ENCODE measurements around the gene GDF2. TPM values are rescaled to one million over a fixed set of nuclear protein-coding genes. Genes with fewer than 3 reads are reported as not detected.

The GDF2 gene
- total RNA-seq, 1 donor from 2014 or later: not detected

- Mint-ChIP-seq H3K27me3 (ENCODE audit: low read depth) (peaks cover 32% of the 10 kb centered on the region), H3K4me1 (peaks cover 3% of the 10 kb centered on the region), H3K9me3 (no peaks in the 10 kb centered on the region), H3K27ac (no peak overlapping the region), H3K36me3 (no peaks in the 10 kb centered on the region), H3K4me3 (no peak overlapping the region)
- DNase-seq (ENCODE audit: low spot score in 2 of 2, unreplicated experiment in 2 of 2): no peak
- no peak for TF ChIP-seq CTCF (IDR thresholded peaks at IDR 0.05; ENCODE audit: unreplicated experiment)
These were observed 8.6 kb downstream of the GDF2 start for GRCh38 chr10:47330804-47331203.

GRCh38 chr10:47331491-47331890, 9.2 kb downstream of the GDF2 start:
- no peak for TF ChIP-seq CTCF (IDR thresholded peaks at IDR 0.05; ENCODE audit: unreplicated experiment)
- no peaks in the 10 kb centered on the region for H3K9me3 Mint-ChIP-seq
- no peaks in the 10 kb centered on the region for H3K36me3 Mint-ChIP-seq
- H3K27me3 Mint-ChIP-seq (ENCODE audit: low read depth): peaks cover 38% of the 10 kb centered on the region
- H3K4me3 Mint-ChIP-seq: no peak overlapping the region
- H3K27ac Mint-ChIP-seq: no peak overlapping the region
- H3K4me1 Mint-ChIP-seq: peaks cover 3% of the 10 kb centered on the region
- no peak for DNase-seq (ENCODE audit: low spot score in 2 of 2, unreplicated experiment in 2 of 2)

- no peak for TF ChIP-seq CTCF (IDR thresholded peaks at IDR 0.05; ENCODE audit: unreplicated experiment)
- no peak overlapping the region for H3K27ac Mint-ChIP-seq
- H3K4me3 Mint-ChIP-seq: no peak overlapping the region
- no peak for DNase-seq (ENCODE audit: low spot score in 2 of 2, unreplicated experiment in 2 of 2)
- no peaks in the 10 kb centered on the region for H3K36me3 Mint-ChIP-seq
- peaks cover 38% of the 10 kb centered on the region for H3K27me3 Mint-ChIP-seq (ENCODE audit: low read depth)
- H3K9me3 Mint-ChIP-seq: no peaks in the 10 kb centered on the region
- peaks cover 3% of the 10 kb centered on the region for H3K4me1 Mint-ChIP-seq
These were observed 9.7 kb downstream of the GDF2 start for GRCh38 chr10:47331954-47332353.

GRCh38 chr10:47332371-47332770, 10.1 kb downstream of the GDF2 start:
- no peak for DNase-seq (ENCODE audit: low spot score in 2 of 2, unreplicated experiment in 2 of 2)
- peaks cover 41% of the 10 kb centered on the region for H3K27me3 Mint-ChIP-seq (ENCODE audit: low read depth)
- no peaks in the 10 kb centered on the region for H3K9me3 Mint-ChIP-seq
- H3K36me3 Mint-ChIP-seq: no peaks in the 10 kb centered on the region
- no peak overlapping the region for H3K27ac Mint-ChIP-seq
- no peak for TF ChIP-seq CTCF (IDR thresholded peaks at IDR 0.05; ENCODE audit: unreplicated experiment)
- H3K4me3 Mint-ChIP-seq: no peak overlapping the region
- peaks cover 3% of the 10 kb centered on the region for H3K4me1 Mint-ChIP-seq

- H3K27me3 Mint-ChIP-seq (ENCODE audit: low read depth): peaks cover 41% of the 10 kb centered on the region
- no peak overlapping the region for H3K4me3 Mint-ChIP-seq
- no peaks in the 10 kb centered on the region for H3K9me3 Mint-ChIP-seq
- H3K36me3 Mint-ChIP-seq: no peaks in the 10 kb centered on the region
- H3K4me1 Mint-ChIP-seq: peaks cover 3% of the 10 kb centered on the region
- H3K27ac Mint-ChIP-seq: no peak overlapping the region
- no peak for DNase-seq (ENCODE audit: low spot score in 2 of 2, unreplicated experiment in 2 of 2)
- TF ChIP-seq CTCF (IDR thresholded peaks at IDR 0.05; ENCODE audit: unreplicated experiment): no peak
These were observed 10.7 kb downstream of the GDF2 start for GRCh38 chr10:47332946-47333345.

GRCh38 chr10:47333532-47333931, 11.3 kb downstream of the GDF2 start:
- H3K27me3 Mint-ChIP-seq (ENCODE audit: low read depth): peaks cover 45% of the 10 kb centered on the region
- H3K27ac Mint-ChIP-seq: no peak overlapping the region
- H3K4me3 Mint-ChIP-seq: no peak overlapping the region
- no peak for TF ChIP-seq CTCF (IDR thresholded peaks at IDR 0.05; ENCODE audit: unreplicated experiment)
- H3K36me3 Mint-ChIP-seq: no peaks in the 10 kb centered on the region
- no peak for DNase-seq (ENCODE audit: low spot score in 2 of 2, unreplicated experiment in 2 of 2)
- peaks cover 3% of the 10 kb centered on the region for H3K4me1 Mint-ChIP-seq
- H3K9me3 Mint-ChIP-seq: no peaks in the 10 kb centered on the region
